Lung (tissue), 12 donors: ENCODE data around the gene LPCAT1. TPM values are rescaled to one million over a fixed set of nuclear protein-coding genes. Genes with fewer than 3 reads are reported as not detected.

Experiments used
- ATAC-seq: fragments of 200-7000 bp; cut with Tn5 transposase; one replicate; pipeline ENCODE4 v1.9.1; 2020; ENCODE audit warnings: moderate number of reproducible peaks; ENCODE audit not compliant: insufficient read depth, low FRiP score
- DNase-seq, 3 donors: peaks; one replicate each; pipeline ENCODE4 v3.0.0-alpha.2; 2013 to 2017
- H3K27ac ChIP-seq, 2 donors: one replicate each; pipeline ENCODE4 v1.5.1; 2013; ENCODE audit warnings: mild to moderate bottlenecking in 2 of 2, moderate library complexity in 2 of 2, control low read depth in 1 of 2, inconsistent platforms in 1 of 2, low read depth in 1 of 2, low read length in 1 of 2
- H3K27me3 ChIP-seq, 3 donors: one replicate each; pipeline ENCODE4 v1.5.1; 2013; ENCODE audit warnings: low read length in 2 of 3; ENCODE audit not compliant: control insufficient read depth in 3 of 3, insufficient read depth in 3 of 3
- H3K36me3 ChIP-seq, 4 donors: one replicate each; pipeline ENCODE4 v1.5.1; 2013; ENCODE audit warnings: low read length in 4 of 4, mild to moderate bottlenecking in 1 of 4, moderate library complexity in 1 of 4; ENCODE audit not compliant: control insufficient read depth in 4 of 4, insufficient read depth in 4 of 4
- H3K4me1 ChIP-seq, 5 donors: one replicate each; pipeline ENCODE4 v1.5.1; 2013; ENCODE audit warnings: low read length in 5 of 5, mild to moderate bottlenecking in 2 of 5, moderate library complexity in 1 of 5; ENCODE audit not compliant: control insufficient read depth in 5 of 5, insufficient read depth in 5 of 5
- H3K4me3 ChIP-seq: one replicate; pipeline ENCODE4 v1.5.1; 2013; ENCODE audit warnings: mild to moderate bottlenecking, control low read depth, moderate library complexity
- H3K9ac ChIP-seq, 2 donors: one replicate each; pipeline ENCODE4 v1.5.1; 2013; ENCODE audit warnings: low read length in 2 of 2, control low read depth in 1 of 2; ENCODE audit not compliant: insufficient read depth in 1 of 2
- H3K9me3 ChIP-seq, 4 donors: one replicate each; pipeline ENCODE4 v1.5.1; 2013; ENCODE audit warnings: low read length in 3 of 4, mild to moderate bottlenecking in 1 of 4, moderate library complexity in 1 of 4; ENCODE audit not compliant: control insufficient read depth in 4 of 4, insufficient read depth in 3 of 4
- CTCF ChIP-seq: IDR thresholded peaks from 2 replicates; pipeline ENCODE4 v1.5.1; 2012; ENCODE audit warnings: mild to moderate bottlenecking; ENCODE audit errors: control extremely low read depth, extremely low read depth
- WGBS, 2 donors: extraction: QIAGEN DNeasy Blood & Tissue Kit; methylation state at CpG; one replicate each; pipeline ENCODE4 v1.1.7; 2013; 5-methylcytosine and 5-hydroxymethylcytosine counted together
- polyA plus RNA-seq, 2 donors: library from polyadenylated mRNA; stranded (reverse); fragments of 200-250 nt; gene quantifications; one replicate each; pipeline ENCODE4 v1.2.1, GENCODE V29; 2013
- total RNA-seq, 2 donors: library from RNA; depleted of rRNA in 1 of 2; stranded (reverse); fragments of >200 nt in 1 of 2; gene quantifications; one replicate each; pipeline ENCODE4 v1.2.1, GENCODE V29; 2014 to 2021
- donor health status: control.
- donor health status: control.
- donor health status: Bipolar disorder and iron deficiency.
- donor health status: healthy.
- donor health status: DM: yes; HTN: yes; CAD: no.

LPCAT1 gene
- total and polyA plus RNA-seq, 4 donors: 198 to 669 (median 443) TPM

- Histone ChIP-seq H3K4me3 (no peak overlapping the region), H3K4me1 (peaks cover 0 to 21% (median 0%) of the 10 kb centered on the region in 5 donors), H3K27me3 (no peaks in the 10 kb centered on the region), H3K9ac (no peak overlapping the region), H3K27ac (no peak overlapping the region), H3K9me3 (peaks cover 0 to 1% (median 0%) of the 10 kb centered on the region in 4 donors), H3K36me3 (no peaks in the 10 kb centered on the region)
- WGBS, 2 donors: 46 to 52% methylated on average over 6 of the region's 6 CpGs
- ATAC-seq (no peak), DNase-seq (no peak)
- TF ChIP-seq CTCF: no peak
Measured at GRCh38 chr5:1558944-1559343, 35.2 kb upstream of the LPCAT1 start.

- DNase-seq (peak in 1 of 3 donors; percentile 44), ATAC-seq (peak; percentile 19)
- Histone ChIP-seq H3K4me1 (peaks cover 0 to 22% (median 11%) of the 10 kb centered on the region in 5 donors), H3K27ac (peak overlapping the region in 1 of 2 donors; percentile 71), H3K4me3 (no peak overlapping the region), H3K9me3 (peaks cover 0 to 1% (median 0%) of the 10 kb centered on the region in 4 donors), H3K27me3 (no peaks in the 10 kb centered on the region), H3K9ac (no peak overlapping the region), H3K36me3 (no peaks in the 10 kb centered on the region)
- 72 to 73% methylated on average over 22 of the region's 22 CpGs for WGBS, 2 donors
- no peak for TF ChIP-seq CTCF
Measured at GRCh38 chr5:1557114-1557873, 33.5 kb upstream of the LPCAT1 start.

- no peak for ATAC-seq
- Histone ChIP-seq H3K27me3 (no peaks in the 10 kb centered on the region), H3K36me3 (no peaks in the 10 kb centered on the region), H3K27ac (peak overlapping the region in 1 of 2 donors; percentile 89), H3K4me1 (peaks cover 0 to 26% (median 11%) of the 10 kb centered on the region in 5 donors), H3K4me3 (no peak overlapping the region), H3K9me3 (peaks cover 0 to 1% (median 0%) of the 10 kb centered on the region in 4 donors), H3K9ac (no peak overlapping the region)
- 79 to 86% methylated on average over 26 of the region's 26 CpGs for WGBS, 2 donors
- TF ChIP-seq CTCF: no peak
- DNase-seq: no peak
Measured at GRCh38 chr5:1555808-1556731, 32.3 kb upstream of the LPCAT1 start.
